SH-SY5Y (cell line): ENCODE data around the gene OR2T3.

Experiments
- GATA2 ChIP-seq: IDR thresholded peaks from 2 replicates; pipeline ENCODE4 v1.6.1; 2011; ENCODE audit warnings: mild to moderate bottlenecking, low read depth, low read length
- GATA3 ChIP-seq: IDR thresholded peaks from 2 replicates; pipeline ENCODE4 v1.6.1; 2011; ENCODE audit warnings: low read depth, mild to moderate bottlenecking, low read length, moderate library complexity

- no peak for TF ChIP-seq GATA2
- no peak for TF ChIP-seq GATA3
These were observed 48.7 kb downstream of the OR2T3 start for GRCh38 chr1:248521856-248522255.
